HCT116 (cell line): ENCODE data around the gene ADGRV1. TPM values are rescaled to one million over a fixed set of nuclear protein-coding genes. Genes with fewer than 3 reads are reported as not detected.

Experiments
- ATAC-seq: fragments of 200-7000 bp; cut with Tn5 transposase; 2 replicates; pipeline ENCODE4 v1.9.1; 2020; ENCODE audit warnings: mild to moderate bottlenecking, moderate library complexity
- BruUV-seq: library from RNA; stranded (reverse); fragments of 400-500 nt; replicated peaks from 2 replicates; lab custom pipeline; 2021; lab: Mats Ljungman, UMichigan
- CTCF ChIA-PET: fragments of 300-600 bp; sonication (Branson Sonifier 250); formaldehyde crosslinking; loops from one replicate; lab custom pipeline; 2021; ENCODE audit warnings: antibody characterized with exemption; lab: Charles Lee
- POLR2A ChIA-PET: fragments of 300-600, 350-600 bp; sonication (Branson Sonifier 250); formaldehyde crosslinking; loops from one replicate; lab custom pipeline; 2021; ENCODE audit warnings: antibody characterized with exemption; lab: Charles Lee
- RAD21 ChIA-PET, 2 experiments: fragments of 300-600 bp; sonication (Branson Sonifier 250); formaldehyde crosslinking; loops; one replicate each; lab custom pipeline; 2023; ENCODE audit warnings: low total read pairs in 2 of 2; ENCODE audit not compliant: uncharacterized antibody in 2 of 2, unreplicated experiment in 2 of 2, low non-redundant PET in 1 of 2; lab: Charles Lee
- DNase-seq: peaks from one replicate; pipeline ENCODE4 v3.0.0-alpha.2; 2010; ENCODE audit warnings: low read depth, low spot score
- H2AFZ ChIP-seq: fragments of 200-600 bp; shearing (Covaris generic), sonication (generic); 2 replicates; pipeline ENCODE4 v1.6.1; 2017; ENCODE audit warnings: low read depth, mixed run types, mixed read lengths, antibody characterized with exemption, low read length; ENCODE audit not compliant: poor library complexity, severe bottlenecking
- H3K27ac ChIP-seq: 2 replicates; pipeline ENCODE4 v1.5.1; 2012; ENCODE audit warnings: low read depth, low read length
- H3K27me3 ChIP-seq: fragments of 200-600 bp; sonication (generic); 2 replicates; pipeline ENCODE4 v1.6.1; 2016; ENCODE audit warnings: mixed run types, low read length, mixed read lengths; ENCODE audit not compliant: insufficient read depth
- H3K36me3 ChIP-seq, 2 experiments: fragments of 200-500 bp in 1 of 2; fragments of 200-600 bp in 1 of 2; sonication (Bioruptor generic) in 1 of 2; sonication (generic) in 1 of 2; 2 replicates each; pipeline versions ENCODE4 v1.5.1 to v1.6.1; 2014 to 2016; ENCODE audit warnings: low read length in 2 of 2, inconsistent platforms in 1 of 2, mixed read lengths in 1 of 2, mixed run types in 1 of 2; ENCODE audit not compliant: insufficient read depth in 2 of 2, control insufficient read depth in 1 of 2
- H3K4me1 ChIP-seq, 2 experiments: fragments of 200-600 bp in 1 of 2; sonication (generic) in 1 of 2; 2 replicates each; pipeline versions ENCODE4 v1.5.1 to v1.6.1; 2012 to 2017; ENCODE audit warnings: low read length in 2 of 2, inconsistent platforms in 1 of 2, mild to moderate bottlenecking in 1 of 2, mixed read lengths in 1 of 2, mixed run types in 1 of 2, moderate library complexity in 1 of 2; ENCODE audit not compliant: insufficient read depth in 2 of 2, control insufficient read depth in 1 of 2
- H3K4me2 ChIP-seq: fragments of 200-600 bp; sonication (generic); 2 replicates; pipeline ENCODE4 v1.6.1; 2017; ENCODE audit warnings: mixed run types, low read length, mixed read lengths
- H3K4me3 ChIP-seq, 2 experiments: fragments of 200-600 bp in 1 of 2; sonication (generic) in 1 of 2; replicated peaks in 1 of 2; 2 replicates each; pipeline ENCODE4 v1.5.1; 2011 to 2016; ENCODE audit warnings: low read length in 2 of 2, control low read depth in 1 of 2, low read depth in 1 of 2, mild to moderate bottlenecking in 1 of 2, mixed read lengths in 1 of 2, mixed run types in 1 of 2
- H3K79me2 ChIP-seq: fragments of 200-600 bp; sonication (generic); 2 replicates; pipeline ENCODE4 v1.6.1; 2017; ENCODE audit warnings: mild to moderate bottlenecking, mixed run types, low read length, moderate library complexity, mixed read lengths; ENCODE audit not compliant: insufficient read depth
- H3K9ac ChIP-seq: fragments of 200-600 bp; sonication (generic); 2 replicates; pipeline ENCODE4 v1.6.1; 2016; ENCODE audit warnings: low read length, mixed read lengths
- H3K9me2 ChIP-seq: fragments of 200-600 bp; sonication (generic), shearing (Covaris generic); 2 replicates; pipeline ENCODE4 v1.6.1; 2017; ENCODE audit warnings: mixed run types, mild to moderate bottlenecking, moderate library complexity; ENCODE audit not compliant: insufficient read depth
- H3K9me3 ChIP-seq, 2 experiments: fragments of 200-500 bp in 1 of 2; fragments of 200-600 bp in 1 of 2; sonication (Bioruptor generic) in 1 of 2; sonication (generic) in 1 of 2; 2 replicates each; pipeline ENCODE4 v1.6.1; 2014 to 2017; ENCODE audit warnings: low read length in 2 of 2, mixed read lengths in 2 of 2, inconsistent platforms in 1 of 2, low read depth in 1 of 2, mild to moderate bottlenecking in 1 of 2, mixed run types in 1 of 2, moderate library complexity in 1 of 2; ENCODE audit not compliant: control insufficient read depth in 1 of 2, insufficient read depth in 1 of 2
- H4K20me1 ChIP-seq: fragments of 200-600 bp; sonication (generic), shearing (Covaris generic); 2 replicates; pipeline ENCODE4 v1.6.1; 2017; ENCODE audit warnings: mixed run types, mild to moderate bottlenecking, moderate library complexity; ENCODE audit not compliant: insufficient read depth
- CEBPB ChIP-seq: IDR thresholded peaks from 2 replicates; pipeline ENCODE4 v1.6.1; 2012; ENCODE audit warnings: low read depth
- EGR1 ChIP-seq: IDR thresholded peaks from 2 replicates; pipeline ENCODE4 v1.6.1; 2012; ENCODE audit warnings: low read depth
- ELF1 ChIP-seq: IDR thresholded peaks from 2 replicates; pipeline ENCODE4 v1.6.1; 2012; ENCODE audit warnings: low read depth, borderline replicate concordance
- EZH2 ChIP-seq: fragments of 200-600 bp; sonication (generic); IDR thresholded peaks from 2 replicates; pipeline ENCODE4 v1.6.1; 2017; ENCODE audit warnings: antibody characterized with exemption, mixed run types
- JUND ChIP-seq: IDR thresholded peaks from 2 replicates; pipeline ENCODE4 v1.6.1; 2012
- POLR2A ChIP-seq: IDR thresholded peaks from 2 replicates; pipeline ENCODE4 v1.7.0; 2011; ENCODE audit warnings: borderline replicate concordance; ENCODE audit not compliant: insufficient read depth, insufficient read length; ENCODE audit errors: extremely low read depth
- POLR2AphosphoS5 ChIP-seq: IDR thresholded peaks from 2 replicates; pipeline ENCODE4 v1.6.1; 2011; ENCODE audit warnings: mild to moderate bottlenecking, low read depth, low read length, moderate library complexity
- SP1 ChIP-seq: IDR thresholded peaks from 2 replicates; pipeline ENCODE4 v1.6.1; 2012; ENCODE audit warnings: low read depth
- YY1 ChIP-seq: IDR thresholded peaks from 2 replicates; pipeline ENCODE4 v1.6.1; 2011; ENCODE audit warnings: low read length, low read depth, moderate library complexity, mild to moderate bottlenecking; ENCODE audit not compliant: insufficient replicate concordance; ENCODE audit errors: extremely low read depth
- intact Hi-C: fragments of 100-400 bp; cut with micrococcal nuclease; formaldehyde crosslinking; loops from 2 replicates; pipeline ENCODE4 v1.10.0; 2022
- total RNA-seq: library from RNA; stranded (reverse); gene quantifications from one replicate; pipeline ENCODE4 v1.2.1, GENCODE V29; 2021; ENCODE audit not compliant: unreplicated experiment
- TF ChIP-seq, protein P1 (sequence below): IDR thresholded peaks from 2 replicates; pipeline ENCODE4 v1.6.1; 2012
- TF ChIP-seq, protein P2 (sequence below): IDR thresholded peaks from 2 replicates; pipeline ENCODE4 v1.6.1; 2012

ADGRV1 gene
- total RNA-seq, 1 experiment from 2014 or later = 6.0 TPM

DNA sequence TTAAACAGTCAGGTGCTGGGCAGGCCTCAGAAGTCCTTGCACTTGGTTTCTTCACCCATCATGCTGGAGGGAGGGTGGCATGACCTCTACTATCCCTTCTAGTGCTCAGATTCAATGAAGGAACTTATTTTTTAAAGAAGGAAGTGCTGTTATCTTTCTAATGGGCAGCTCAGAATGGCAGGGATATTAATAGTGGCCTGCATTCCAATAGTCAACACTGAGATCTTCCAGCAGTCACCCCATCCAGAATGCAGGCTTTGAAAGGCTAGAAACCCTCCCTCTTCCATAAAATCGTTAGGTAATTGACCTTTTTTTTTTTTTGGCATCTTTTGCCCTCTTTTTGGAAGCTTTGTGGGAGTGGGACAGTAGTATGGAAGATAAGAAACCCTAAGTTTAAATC, 499.6 kb downstream of the ADGRV1 start:
- no peak for DNase-seq
- RAD21 ChIA-PET = no interaction called here
- no peaks in the 10 kb centered on the region for H3K9me2 ChIP-seq
- H2AFZ ChIP-seq = no peak overlapping the region
- no peaks in the 10 kb centered on the region for H4K20me1 ChIP-seq
- H3K4me3 ChIP-seq = no peak overlapping the region
- ATAC-seq = no peak
- no peaks in the 10 kb centered on the region for H3K9me3 ChIP-seq
- TF ChIP-seq YY1 = no peak
- TF ChIP-seq EZH2 = no peak
- TF ChIP-seq POLR2A = no peak
- no peak for TF ChIP-seq POLR2AphosphoS5
- TF ChIP-seq, protein P1, sequence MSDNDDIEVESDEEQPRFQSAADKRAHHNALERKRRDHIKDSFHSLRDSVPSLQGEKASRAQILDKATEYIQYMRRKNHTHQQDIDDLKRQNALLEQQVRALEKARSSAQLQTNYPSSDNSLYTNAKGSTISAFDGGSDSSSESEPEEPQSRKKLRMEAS = no peak
- TF ChIP-seq, protein P2, sequence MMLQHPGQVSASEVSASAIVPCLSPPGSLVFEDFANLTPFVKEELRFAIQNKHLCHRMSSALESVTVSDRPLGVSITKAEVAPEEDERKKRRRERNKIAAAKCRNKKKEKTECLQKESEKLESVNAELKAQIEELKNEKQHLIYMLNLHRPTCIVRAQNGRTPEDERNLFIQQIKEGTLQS = no peak
- no peak for TF ChIP-seq EGR1
- no peak overlapping the region for H3K27ac ChIP-seq
- no peak overlapping the region for H3K4me2 ChIP-seq
- H3K9ac ChIP-seq = no peak overlapping the region
- POLR2A ChIA-PET = no interaction called here
- H3K79me2 ChIP-seq = no peaks in the 10 kb centered on the region
- H3K36me3 ChIP-seq = no peaks in the 10 kb centered on the region
- H3K4me1 ChIP-seq = no peaks in the 10 kb centered on the region
- no peaks in the 10 kb centered on the region for H3K27me3 ChIP-seq
- intact Hi-C loops = no loop called here
- no TSS peak for BruUV-seq
- CTCF ChIA-PET = no interaction called here

DNA sequence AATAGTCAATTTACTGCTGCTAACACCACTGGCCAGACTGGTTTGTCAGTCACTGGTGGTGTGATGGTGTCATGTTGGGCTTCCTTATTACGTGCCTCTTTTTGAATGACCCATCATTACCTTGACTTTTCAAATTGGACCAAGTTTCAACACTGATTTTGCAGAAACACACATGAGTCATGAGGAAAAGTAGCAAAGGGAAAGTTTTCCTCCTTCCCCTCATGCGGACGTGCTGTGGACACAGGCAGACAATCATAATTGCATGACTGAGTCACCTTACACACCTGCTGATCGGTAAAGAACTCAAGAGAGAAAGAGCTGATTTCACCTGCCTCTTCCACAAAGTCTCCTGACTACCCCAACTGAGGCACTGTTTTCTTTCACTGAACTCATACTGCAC, 500.0 kb downstream of the ADGRV1 start:
- Histone ChIP-seq H3K4me1 (no peaks in the 10 kb centered on the region), H3K9me2 (no peaks in the 10 kb centered on the region), H3K79me2 (no peaks in the 10 kb centered on the region), H4K20me1 (no peaks in the 10 kb centered on the region), H3K4me3 (no peak overlapping the region), H3K4me2 (no peak overlapping the region), H3K27ac (no peak overlapping the region), H3K27me3 (no peaks in the 10 kb centered on the region), H3K9ac (no peak overlapping the region), H3K36me3 (no peaks in the 10 kb centered on the region), H3K9me3 (no peaks in the 10 kb centered on the region), H2AFZ (no peak overlapping the region)
- no TSS peak for BruUV-seq
- intact Hi-C loops = no loop called here
- ATAC-seq = no peak
- CTCF ChIA-PET = no interaction called here
- RAD21 ChIA-PET = no interaction called here
- POLR2A ChIA-PET = no interaction called here
- no peak for DNase-seq
- no peak for TF ChIP-seq YY1
- no peak for TF ChIP-seq JUND
- TF ChIP-seq SP1 = 0 out of 2 replicates have a peak, but pooled peaks have one; percentile 8
- no peak for TF ChIP-seq CEBPB
- TF ChIP-seq ELF1 = no peak
- TF ChIP-seq POLR2AphosphoS5 = no peak
